Activated CD4-positive, alpha-beta T cell treated with anti-CD3 and anti-CD28 coated beads, Interleukin-2, amount 10 ng/mL, durations not matched to agents 7 days and 5 days (primary cell): ENCODE data around the gene TLCD1. TPM values are rescaled to one million over a fixed set of nuclear protein-coding genes. Genes with fewer than 3 reads are reported as not detected.

Experiments used
- CTCF ChIA-PET: fragments of 350-600 bp; sonication (Branson Sonifier 250); formaldehyde crosslinking; loops from one replicate; lab custom pipeline; 2021; ENCODE audit warnings: antibody characterized with exemption; lab: Charles Lee
- POLR2A ChIA-PET: fragments of 350-600 bp; sonication (Branson Sonifier 250); formaldehyde crosslinking; loops from one replicate; lab custom pipeline; 2021; ENCODE audit warnings: antibody characterized with exemption; lab: Charles Lee
- DNase-seq: peaks from one replicate; pipeline ENCODE4 v3.0.0-alpha.2; 2020
- H3K27ac Mint-ChIP-seq: one replicate; pipeline ENCODE4 v1.8.0; 2021; ENCODE audit warnings: mild to moderate bottlenecking, moderate library complexity, mixed read lengths
- H3K27me3 Mint-ChIP-seq: one replicate; pipeline ENCODE4 v1.8.0; 2021; ENCODE audit warnings: mixed read lengths
- H3K36me3 Mint-ChIP-seq: one replicate; pipeline ENCODE4 v1.8.0; 2021; ENCODE audit warnings: low read depth, mixed read lengths
- H3K4me1 Mint-ChIP-seq: one replicate; pipeline ENCODE4 v1.8.0; 2021; ENCODE audit warnings: mixed read lengths
- H3K4me3 Mint-ChIP-seq: one replicate; pipeline ENCODE4 v1.8.0; 2021; ENCODE audit warnings: mild to moderate bottlenecking, moderate library complexity, mixed read lengths
- H3K9me3 Mint-ChIP-seq: one replicate; pipeline ENCODE4 v1.8.0; 2021; ENCODE audit warnings: mixed read lengths
- total RNA-seq, 2 experiments: library from RNA; stranded (reverse); gene quantifications; one replicate each; pipeline ENCODE4 v1.2.3, GENCODE V29; 2021

The TLCD1 gene
- total RNA-seq, 2 experiments from 2014 or later: 2.1 to 2.3 TPM

- Mint-ChIP-seq H3K4me3 (peak overlapping the region; percentile 74), H3K4me1 (peaks cover 22% of the 10 kb centered on the region), H3K27me3 (peaks cover 13% of the 10 kb centered on the region), H3K36me3 (no peaks in the 10 kb centered on the region), H3K9me3 (no peaks in the 10 kb centered on the region), H3K27ac (peak overlapping the region; percentile 94)
- ChIA-PET CTCF (interaction anchor here (1.2 to 7.7 kb wide), 2 partner anchors 14 to 433 kb away, joined by 4 to 69 read pairs; partner anchors contain the start of genes NEK8 and TLCD1), POLR2A (no interaction called here)
- no peak for DNase-seq
These were observed 13.2 kb downstream of the TLCD1 start for GRCh38 chr17:28712705-28713415.

- peak; percentile 70 for DNase-seq
- POLR2A ChIA-PET: no interaction called here
- Mint-ChIP-seq H3K4me1 (peaks cover 21% of the 10 kb centered on the region), H3K36me3 (no peaks in the 10 kb centered on the region), H3K27ac (peak overlapping the region; percentile 94), H3K9me3 (no peaks in the 10 kb centered on the region), H3K4me3 (peak overlapping the region; percentile 74), H3K27me3 (peaks cover 13% of the 10 kb centered on the region)
- CTCF ChIA-PET: interaction anchor here (0.8 to 7.7 kb wide), 5 partner anchors 7 to 433 kb away, joined by 3 to 69 read pairs (median 4); partner anchors contain the start of genes NEK8, RPL23A and TLCD1
These were observed 13.9 kb downstream of the TLCD1 start for GRCh38 chr17:28712032-28712704.

- DNase-seq: peak; percentile 47
- peak within 1 kb of the TSS; percentile 94 for H3K27ac Mint-ChIP-seq
- ChIA-PET CTCF (interaction anchor here (0.6 to 7.7 kb wide), 12 partner anchors 8 to 434 kb away, joined by 3 to 69 read pairs (median 4); partner anchors contain the start of genes NEK8, RPL23A and TLCD1), POLR2A (interaction anchor here (1.0 kb wide), 1 partner anchor 50 kb away, joined by 3 read pairs; the partner anchor contains the start of genes SDF2 and SUPT6H)
- no peaks in the 10 kb centered on the region for H3K36me3 Mint-ChIP-seq
- peaks cover 13% of the 10 kb centered on the region for H3K27me3 Mint-ChIP-seq
- peaks cover 21% of the 10 kb centered on the region for H3K4me1 Mint-ChIP-seq
- H3K4me3 Mint-ChIP-seq: peak within 1 kb of the TSS; percentile 74
- H3K9me3 Mint-ChIP-seq: no peaks in the 10 kb centered on the region
These were observed 14.4 kb downstream of the TLCD1 start, which contains the start of gene PROCA1 for GRCh38 chr17:28711723-28712031. PROCA1 (minus strand) TSS chr17:28711888; CDS start chr17:28711660, 228 bp downstream.

GRCh38 chr17:28710861-28711722 lies 14.9 kb downstream of the TLCD1 start:
- H3K9me3 Mint-ChIP-seq: no peaks in the 10 kb centered on the region
- POLR2A ChIA-PET: interaction anchor here (0.5 to 1.0 kb wide), 5 partner anchors 8 to 109 kb away, joined by 3 to 6 read pairs (median 4); partner anchors contain the start of genes RPL23A, SDF2 and SUPT6H
- peak overlapping the region; percentile 74 for H3K4me3 Mint-ChIP-seq

GRCh38 chr17:28707339-28707720 lies 18.7 kb downstream of the TLCD1 start:
- ChIA-PET POLR2A (no interaction called here), CTCF (interaction anchor here (0.6 to 1.1 kb wide), 4 partner anchors 9 to 138 kb away, joined by 3 to 4 read pairs (median 3); partner anchors contain the start of genes SDF2 and SUPT6H)
- no peak for DNase-seq
- Mint-ChIP-seq H3K9me3 (no peaks in the 10 kb centered on the region), H3K4me1 (peaks cover 16% of the 10 kb centered on the region), H3K4me3 (no peak overlapping the region), H3K36me3 (peaks cover 14% of the 10 kb centered on the region), H3K27ac (no peak overlapping the region), H3K27me3 (no peaks in the 10 kb centered on the region)

More at GRCh38 chr17:28710861-28711722, 14.9 kb downstream of the TLCD1 start:
- Mint-ChIP-seq H3K27me3 (peaks cover 13% of the 10 kb centered on the region), H3K27ac (peak overlapping the region; percentile 94), H3K36me3 (no peaks in the 10 kb centered on the region), H3K4me1 (peaks cover 21% of the 10 kb centered on the region)
- CTCF ChIA-PET: interaction anchor here (0.6 to 7.7 kb wide), 18 partner anchors 8 to 230 kb away, joined by 3 to 69 read pairs (median 3); partner anchors contain the start of genes NEK8, RPL23A and TLCD1
- DNase-seq: peak; percentile 88

- Mint-ChIP-seq H3K9me3 (no peaks in the 10 kb centered on the region), H3K36me3 (peaks cover 17% of the 10 kb centered on the region), H3K4me1 (peaks cover 12% of the 10 kb centered on the region), H3K27me3 (no peaks in the 10 kb centered on the region), H3K27ac (no peak overlapping the region), H3K4me3 (no peak overlapping the region)
- ChIA-PET POLR2A (no interaction called here), CTCF (interaction anchor here (0.9 to 1.0 kb wide), 2 partner anchors 9 to 45 kb away, joined by 3 to 4 read pairs; partner anchors contain the start of genes SDF2 and SUPT6H)
- no peak for DNase-seq
These were observed 19.3 kb downstream of the TLCD1 start for GRCh38 chr17:28706471-28707338.

- Mint-ChIP-seq H3K36me3 (peaks cover 22% of the 10 kb centered on the region), H3K27me3 (no peaks in the 10 kb centered on the region), H3K4me3 (no peak overlapping the region), H3K9me3 (no peaks in the 10 kb centered on the region), H3K27ac (no peak overlapping the region), H3K4me1 (peaks cover 7% of the 10 kb centered on the region)
- CTCF ChIA-PET: interaction anchor here (1.0 kb wide), 1 partner anchor 9 kb away, joined by 3 read pairs; no protein-coding TSS in a partner anchor
- DNase-seq: no peak
- POLR2A ChIA-PET: no interaction called here
These were observed 20.2 kb downstream of the TLCD1 start for GRCh38 chr17:28705728-28706334.

- no peak for DNase-seq
- Mint-ChIP-seq H3K27ac (no peak overlapping the region), H3K36me3 (peaks cover 23% of the 10 kb centered on the region), H3K4me3 (no peak overlapping the region), H3K4me1 (peaks cover 3% of the 10 kb centered on the region), H3K9me3 (no peaks in the 10 kb centered on the region), H3K27me3 (no peaks in the 10 kb centered on the region)
- ChIA-PET CTCF (interaction anchor here (1.6 kb wide), 1 partner anchor 56 kb away, joined by 4 read pairs; no protein-coding TSS in a partner anchor), POLR2A (no interaction called here)
These were observed 20.9 kb downstream of the TLCD1 start for GRCh38 chr17:28705074-28705659.

- H3K4me3 Mint-ChIP-seq: no peak overlapping the region
- POLR2A ChIA-PET: no interaction called here
- peaks cover 31% of the 10 kb centered on the region for H3K36me3 Mint-ChIP-seq
These were observed 21.7 kb downstream of the TLCD1 start for GRCh38 chr17:28704219-28704858.

GRCh38 chr17:28703552-28704218 lies 22.3 kb downstream of the TLCD1 start:
- no peaks in the 10 kb centered on the region for H3K27me3 Mint-ChIP-seq
- no peak for DNase-seq
- no peaks in the 10 kb centered on the region for H3K9me3 Mint-ChIP-seq
- peaks cover 1% of the 10 kb centered on the region for H3K4me1 Mint-ChIP-seq
- no peak overlapping the region for H3K4me3 Mint-ChIP-seq
- H3K27ac Mint-ChIP-seq: no peak overlapping the region
- peaks cover 37% of the 10 kb centered on the region for H3K36me3 Mint-ChIP-seq
- ChIA-PET POLR2A (no interaction called here), CTCF (interaction anchor here (1.0 to 1.6 kb wide), 3 partner anchors 23 to 61 kb away, joined by 3 to 4 read pairs (median 4); no protein-coding TSS in a partner anchor)

More at GRCh38 chr17:28704219-28704858, 21.7 kb downstream of the TLCD1 start:
- Mint-ChIP-seq H3K9me3 (no peaks in the 10 kb centered on the region), H3K4me1 (peaks cover 1% of the 10 kb centered on the region), H3K27me3 (no peaks in the 10 kb centered on the region), H3K27ac (no peak overlapping the region)
- no peak for DNase-seq
- CTCF ChIA-PET: interaction anchor here (1.0 to 1.6 kb wide), 3 partner anchors 23 to 61 kb away, joined by 3 to 4 read pairs (median 4); no protein-coding TSS in a partner anchor
